ENCODE data around the gene SH2D1A. TPM values are rescaled to one million over a fixed set of nuclear protein-coding genes. Genes with fewer than 3 reads are reported as not detected.

The SH2D1A gene
- total and polyA plus RNA-seq, 2 of the 13 experiments (the other 11 are each of a cell fraction or from before 2014, with no cell fraction given) = not detected

GRCh38 chrX:124405868-124406267, 59.5 kb downstream of the SH2D1A start:
- Histone ChIP-seq H3K4me2 (ENCODE audit: low read depth, low read length) (no peak overlapping the region), H3K27me3 (ENCODE audit: control insufficient read depth in 1 of 2, insufficient read depth in 2 of 2, low read length in 2 of 2) (0 out of 5 replicates have a peak, but pooled peaks cover 0 to 1% of the 10 kb centered on the region in 2 experiments), H2AFZ (ENCODE audit: low read length) (no peak overlapping the region), H3K4me1 (ENCODE audit: insufficient read depth, low read length) (no peaks in the 10 kb centered on the region), H3K4me3 (replicated peaks in 1 of 3; ENCODE audit: insufficient read depth in 1 of 3, low read depth in 2 of 3, low read length in 3 of 3) (no peak overlapping the region), H3K9ac (ENCODE audit: insufficient read depth, low read depth, low read length) (no peak overlapping the region), H3K36me3 (replicated peaks in 1 of 2; ENCODE audit: control insufficient read depth in 1 of 2, insufficient read depth in 2 of 2, low read length in 2 of 2) (no peaks in the 10 kb centered on the region), H4K20me1 (ENCODE audit: insufficient read depth, low read length) (no peaks in the 10 kb centered on the region), H3K79me2 (ENCODE audit: insufficient read depth, low read length) (no peaks in the 10 kb centered on the region), H3K27ac (ENCODE audit: extremely low read length, insufficient read depth, low read length) (no peak overlapping the region), H3K9me3 (ENCODE audit: low read length) (no peaks in the 10 kb centered on the region)
- ATAC-seq (no peak), FAIRE-seq (no peak), DNase-seq (ENCODE audit: low spot score) (no peak)
- intact Hi-C loops (cut with micrococcal nuclease; ENCODE audit: unreplicated experiment) = loop anchor here (1.0 to 10.0 kb wide), 2 partner anchors 309 to 725 kb away; no protein-coding TSS in a partner anchor
- no TSS peak for BruUV-seq (replicated peaks)
- ChIA-PET POLR2A (no interaction called here), CTCF (ENCODE audit: low intra/inter-chr PET ratio, low total read pairs) (no interaction called here)
- in situ Hi-C loops (cut with HindIII; ENCODE audit: extremely low pct_ligation_motif_present, low pct_unique_long_range_greater_than_20kb) = loop anchor here (10.0 kb wide), 1 partner anchor 729 kb away; no protein-coding TSS in a partner anchor
- 83% methylated on average over 1 of the region's 1 CpG for WGBS (ENCODE audit: low lambda C conversion rate)
- TF ChIP-seq ZNF720 (CRISPR knock-in tag; IDR thresholded peaks at IDR 0.05) = no peak
- no peak for TF ChIP-seq ELK4 (CRISPR knock-in tag; IDR thresholded peaks at IDR 0.05; ENCODE audit: borderline replicate concordance)
- no peak for TF ChIP-seq ZSCAN29 (CRISPR knock-in tag; conservative IDR thresholded peaks at IDR 0.05)
- TF ChIP-seq ONECUT2 (CRISPR knock-in tag; IDR thresholded peaks at IDR 0.05) = no peak
- no peak for TF ChIP-seq RAD51 (IDR thresholded peaks at IDR 0.05; ENCODE audit: borderline replicate concordance)
- no peak for TF ChIP-seq PRDM4 (CRISPR knock-in tag; IDR thresholded peaks at IDR 0.05; ENCODE audit: borderline replicate concordance)
- no peak for TF ChIP-seq GTF2F1 (IDR thresholded peaks at IDR 0.05; ENCODE audit: low read length)
- no peak for TF ChIP-seq MYPOP (CRISPR knock-in tag; IDR thresholded peaks at IDR 0.05)
- no peak for TF ChIP-seq HOXA7 (CRISPR knock-in tag; IDR thresholded peaks at IDR 0.05)
- no peak for TF ChIP-seq ZNF296 (CRISPR knock-in tag; conservative IDR thresholded peaks at IDR 0.05)
- no peak for TF ChIP-seq MXD4 (CRISPR knock-in tag; IDR thresholded peaks at IDR 0.05)
- no peak for TF ChIP-seq ZSCAN12 (CRISPR knock-in tag; IDR thresholded peaks at IDR 0.05)
- TF ChIP-seq STAT6 (CRISPR knock-in tag; IDR thresholded peaks at IDR 0.05; ENCODE audit: borderline replicate concordance) = no peak
- no peak for TF ChIP-seq FIP1L1 (IDR thresholded peaks at IDR 0.05; ENCODE audit: borderline replicate concordance, insufficient read depth, low read depth, low read length)
- TF ChIP-seq GATAD1 (CRISPR knock-in tag; IDR thresholded peaks at IDR 0.05) = no peak
- no peak for TF ChIP-seq ZBTB43 (CRISPR knock-in tag; conservative IDR thresholded peaks at IDR 0.05)

Measured in HepG2 (cell line).